ENCODE data around the gene FNDC11.
"Not testable (repeated sequence)": the region's sequence is repeated elsewhere in the genome, so short reads cannot be mapped to it uniquely, and the experiment has no call there.

Gene FNDC11

DNA sequence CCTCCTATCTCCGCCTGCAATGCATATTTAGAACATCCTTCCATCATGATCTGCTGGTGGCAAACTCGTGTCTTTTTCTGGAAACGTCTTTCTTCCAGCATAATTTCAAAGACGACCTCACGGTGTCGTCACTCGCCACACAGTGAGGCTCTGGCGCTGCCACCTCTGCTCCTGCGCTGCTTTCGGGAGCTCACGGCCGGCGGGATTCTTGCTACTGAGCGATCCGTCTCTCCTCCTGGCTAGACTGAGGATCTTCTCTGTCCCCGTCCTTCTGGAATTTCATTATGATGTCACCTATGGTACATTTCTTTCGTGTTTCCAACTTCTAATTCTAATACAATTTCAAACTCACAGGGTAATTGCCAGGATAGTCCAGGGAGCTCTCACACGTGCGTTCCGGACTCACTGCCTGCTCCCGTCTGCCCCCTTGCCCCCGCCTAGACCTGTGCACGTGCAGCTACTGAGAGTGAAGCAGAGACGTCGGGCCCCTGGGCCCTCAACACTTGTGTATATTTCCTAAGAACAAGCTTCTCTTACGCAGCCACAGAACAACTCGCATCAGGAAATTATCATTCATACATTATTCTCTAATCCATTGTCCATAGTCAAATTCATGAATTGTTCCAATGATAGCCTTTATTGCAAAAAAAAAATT lies 45.6 kb downstream of the FNDC11 start:
- DNase-seq (ENCODE audit: low read depth in 2 of 2): no peak

DNA sequence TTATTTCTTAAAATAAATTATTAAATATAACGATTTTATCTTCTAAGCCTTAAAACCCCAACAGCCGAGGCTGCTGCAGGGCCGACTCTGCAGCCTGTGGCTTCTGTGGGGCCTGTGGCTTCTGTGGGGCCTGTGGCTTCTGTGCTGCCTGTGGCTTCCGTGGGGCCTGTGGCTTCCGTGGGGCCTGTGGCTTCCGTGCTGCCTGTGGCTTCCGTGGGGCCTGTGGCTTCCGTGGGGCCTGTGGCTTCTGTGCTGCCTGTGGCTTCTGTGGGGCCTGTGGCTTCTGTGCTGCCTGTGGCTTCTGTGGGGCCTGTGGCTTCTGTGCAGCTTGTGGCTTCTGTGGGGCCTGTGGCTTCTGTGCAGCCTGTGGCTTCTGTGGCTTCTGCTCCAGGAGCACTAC lies 47.7 kb downstream of the FNDC11 start:
- DNase-seq (ENCODE audit: low read depth in 2 of 2): not testable (repeated sequence)

DNA sequence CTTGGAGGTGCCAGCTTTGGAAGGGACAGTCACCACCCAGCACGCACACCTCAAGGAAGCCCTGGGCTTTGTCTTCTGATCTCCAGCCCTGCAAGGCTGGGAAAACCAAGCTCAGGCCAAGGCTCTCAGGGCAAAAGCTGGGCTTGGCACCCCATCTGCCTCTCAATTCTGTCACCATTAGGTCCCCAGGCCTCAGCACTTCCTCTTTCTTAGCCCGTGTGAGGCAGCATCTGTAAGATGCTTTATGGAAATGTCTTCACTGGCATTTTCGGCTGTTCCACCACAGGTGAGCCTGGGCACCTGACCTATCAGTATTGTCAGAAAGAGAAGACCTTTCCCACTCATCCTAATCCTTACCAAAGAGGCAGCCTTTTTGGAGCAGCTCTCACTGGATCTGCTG lies 48.4 kb downstream of the FNDC11 start:
- DNase-seq (ENCODE audit: low read depth in 2 of 2): no peak

Data from stimulated activated CD4-positive, alpha-beta T cell treated with anti-CD3 and anti-CD28 coated beads, Interleukin-4, amount 100 ng/mL, for 48 hours (primary cell).